SK-N-MC (cell line): ENCODE measurements around the gene PPIF.

Source experiments
- EZH2 ChIP-seq: fragments of 200-600 bp; sonication (generic); IDR thresholded peaks from one replicate; pipeline ENCODE4 v1.6.1; 2017; ENCODE audit warnings: antibody characterized with exemption
- FOXP2 ChIP-seq: optimal IDR thresholded peaks from 2 replicates; pipeline ENCODE3; 2011; ENCODE audit warnings: mild to moderate bottlenecking, moderate library complexity; ENCODE audit not compliant: insufficient read depth; ENCODE audit errors: extremely low read length, control extremely low read depth
- POLR2AphosphoS5 ChIP-seq: IDR thresholded peaks from 2 replicates; pipeline ENCODE4 v1.6.1; 2012; ENCODE audit warnings: mild to moderate bottlenecking, low read depth, low read length, borderline replicate concordance

DNA sequence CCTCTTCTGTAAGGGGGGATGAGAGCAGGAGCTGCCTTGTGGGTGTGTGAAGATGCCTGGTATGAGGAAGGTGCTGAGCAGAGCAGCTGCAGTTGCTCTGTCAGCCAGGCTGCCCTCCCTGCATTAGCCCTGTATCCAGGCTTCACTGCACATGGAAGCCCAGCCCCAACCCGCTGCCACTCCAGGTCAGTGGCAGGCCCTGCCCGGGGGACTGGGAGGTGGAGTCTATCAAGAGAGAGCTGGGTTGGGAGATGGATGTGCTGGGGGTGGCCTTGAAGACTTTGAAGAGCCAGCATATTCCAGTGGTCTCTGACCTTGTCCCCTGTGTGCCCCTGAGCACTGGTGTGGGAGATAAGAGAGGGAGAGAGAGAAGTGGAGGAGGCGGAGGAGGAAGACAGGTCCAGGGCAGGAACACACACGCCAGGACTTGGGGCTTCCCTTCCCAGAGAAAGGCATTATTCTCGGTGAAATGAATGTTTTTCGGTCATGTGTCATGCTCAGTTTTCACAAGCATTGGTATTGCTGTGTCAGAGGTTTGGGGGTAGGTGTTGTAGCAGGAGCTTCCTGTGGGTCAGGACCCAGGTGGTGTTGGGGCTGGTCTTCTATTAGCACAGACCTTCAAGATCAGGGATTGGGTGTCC lies 2.6 kb downstream of the PPIF start:
- TF ChIP-seq EZH2 (no peak), POLR2AphosphoS5 (no peak), FOXP2 (no peak)
